H9 (cell line): ENCODE data around the gene SLC25A48. TPM values are rescaled to one million over a fixed set of nuclear protein-coding genes. Genes with fewer than 3 reads are reported as not detected.

Experiments used
- DNase-seq: peaks from one replicate; pipeline ENCODE4 v3.0.0-alpha.2; 2017
- H2AFZ ChIP-seq: one replicate; pipeline ENCODE4 v1.6.1; 2013; ENCODE audit warnings: mild to moderate bottlenecking, low read length, control low read depth, moderate library complexity
- H2AK5ac ChIP-seq: 2 replicates; pipeline ENCODE4 v1.6.1; 2013; ENCODE audit warnings: low read length, control low read depth, mixed read lengths; ENCODE audit not compliant: insufficient read length
- H2BK120ac ChIP-seq: one replicate; pipeline ENCODE4 v1.6.1; 2013; ENCODE audit warnings: low read depth, mild to moderate bottlenecking, low read length, control low read depth, inconsistent platforms; ENCODE audit not compliant: poor library complexity, severe bottlenecking
- H2BK12ac ChIP-seq: 2 replicates; pipeline ENCODE4 v1.6.1; 2013; ENCODE audit warnings: low read length, control low read depth, mixed read lengths, low read depth; ENCODE audit not compliant: insufficient read length
- H2BK15ac ChIP-seq: 2 replicates; pipeline ENCODE4 v1.6.1; 2013; ENCODE audit warnings: low read depth, low read length, control low read depth
- H2BK20ac ChIP-seq: one replicate; pipeline ENCODE4 v1.6.1; 2013; ENCODE audit warnings: low read depth, mild to moderate bottlenecking, low read length, control low read depth, inconsistent platforms; ENCODE audit not compliant: poor library complexity, severe bottlenecking
- H2BK5ac ChIP-seq: 2 replicates; pipeline ENCODE4 v1.6.1; 2013; ENCODE audit warnings: low read length, control low read depth, mixed read lengths; ENCODE audit not compliant: insufficient read length
- H3K14ac ChIP-seq: 2 replicates; pipeline ENCODE4 v1.6.1; 2013; ENCODE audit warnings: low read length, control low read depth; ENCODE audit not compliant: insufficient read depth
- H3K18ac ChIP-seq: 2 replicates; pipeline ENCODE4 v1.6.1; 2013; ENCODE audit warnings: low read depth, mild to moderate bottlenecking, mixed read lengths, low read length, control low read depth; ENCODE audit not compliant: insufficient read length
- H3K23ac ChIP-seq: 2 replicates; pipeline ENCODE4 v1.6.1; 2013; ENCODE audit warnings: low read length, control low read depth, mixed read lengths, low read depth; ENCODE audit not compliant: insufficient read length
- H3K23me2 ChIP-seq: 2 replicates; pipeline ENCODE4 v1.6.1; 2013; ENCODE audit warnings: low read depth, mild to moderate bottlenecking, mixed read lengths, low read length, control low read depth; ENCODE audit not compliant: insufficient read length, poor library complexity, severe bottlenecking
- H3K27ac ChIP-seq: 2 replicates; pipeline ENCODE4 v1.5.1; 2013; ENCODE audit warnings: low read length, control low read depth, mixed read lengths, low read depth; ENCODE audit not compliant: insufficient read length
- H3K27me3 ChIP-seq: 2 replicates; pipeline ENCODE4 v1.6.1; 2013; ENCODE audit warnings: low read length, control low read depth, inconsistent platforms; ENCODE audit not compliant: insufficient read depth
- H3K4ac ChIP-seq: 2 replicates; pipeline ENCODE4 v1.6.1; 2013; ENCODE audit warnings: low read depth, mild to moderate bottlenecking, control low read depth, inconsistent platforms, low read length, moderate library complexity
- H3K4me1 ChIP-seq: 2 replicates; pipeline ENCODE4 v1.6.1; 2013; ENCODE audit warnings: low read length, control low read depth, inconsistent platforms; ENCODE audit not compliant: insufficient read depth
- H3K4me2 ChIP-seq: 2 replicates; pipeline ENCODE4 v1.6.1; 2013; ENCODE audit warnings: low read length, control low read depth, mixed read lengths; ENCODE audit not compliant: insufficient read length, insufficient read depth
- H3K56ac ChIP-seq: 2 replicates; pipeline ENCODE4 v1.6.1; 2013; ENCODE audit warnings: low read depth, mild to moderate bottlenecking, mixed read lengths, low read length, control low read depth; ENCODE audit not compliant: insufficient read length
- H3K79me1 ChIP-seq: 2 replicates; pipeline ENCODE4 v1.6.1; 2013; ENCODE audit warnings: low read depth, mild to moderate bottlenecking, moderate library complexity, low read length, control low read depth, inconsistent platforms; ENCODE audit not compliant: insufficient read depth, poor library complexity, severe bottlenecking
- H3K79me2 ChIP-seq: 2 replicates; pipeline ENCODE4 v1.6.1; 2013; ENCODE audit warnings: low read length, control low read depth, inconsistent platforms; ENCODE audit not compliant: insufficient read depth
- H3K9ac ChIP-seq: 2 replicates; pipeline ENCODE4 v1.6.1; 2013; ENCODE audit warnings: low read length, control low read depth, mixed read lengths; ENCODE audit not compliant: insufficient read length; ENCODE audit errors: extremely low read depth
- H3K9me3 ChIP-seq: one replicate; pipeline ENCODE4 v1.6.1; 2013; ENCODE audit warnings: low read depth, low read length, inconsistent platforms; ENCODE audit not compliant: control insufficient read depth
- H3T11ph ChIP-seq: one replicate; pipeline ENCODE4 v1.6.1; 2013; ENCODE audit warnings: mild to moderate bottlenecking, low read length, control low read depth, inconsistent platforms
- H4K20me1 ChIP-seq: one replicate; pipeline ENCODE4 v1.6.1; 2013; ENCODE audit not compliant: control insufficient read depth, insufficient read length, insufficient read depth
- H4K5ac ChIP-seq: 2 replicates; pipeline ENCODE4 v1.6.1; 2013; ENCODE audit warnings: low read depth, mild to moderate bottlenecking, mixed read lengths, low read length, control low read depth; ENCODE audit not compliant: insufficient read length
- H4K8ac ChIP-seq: replicated peaks from 2 replicates; pipeline ENCODE4 v1.6.1; 2013; ENCODE audit warnings: low read length, control low read depth, mixed read lengths, low read depth; ENCODE audit not compliant: insufficient read length
- H4K91ac ChIP-seq: 2 replicates; pipeline ENCODE4 v1.6.1; 2013; ENCODE audit warnings: low read depth, mild to moderate bottlenecking, moderate library complexity, mixed read lengths, low read length, control low read depth; ENCODE audit not compliant: insufficient read length
- H3K27ac Mint-ChIP-seq, 3 experiments: 2 replicates in 2 of 3; 3 replicates in 1 of 3; pipeline ENCODE4 v1.8.0; 2020 to 2021; ENCODE audit warnings: mixed read lengths in 3 of 3, mild to moderate bottlenecking in 1 of 3, moderate library complexity in 1 of 3
- H3K27me3 Mint-ChIP-seq: 2 replicates; pipeline ENCODE4 v1.8.0; 2021; ENCODE audit warnings: low read depth, mild to moderate bottlenecking, moderate library complexity, mixed read lengths
- H3K36me3 Mint-ChIP-seq, 3 experiments: 2 replicates in 2 of 3; 3 replicates in 1 of 3; pipeline ENCODE4 v1.8.0; 2020 to 2021; ENCODE audit warnings: low read depth in 3 of 3, mixed read lengths in 3 of 3; ENCODE audit not compliant: insufficient read depth in 1 of 3
- H3K4me1 Mint-ChIP-seq, 2 experiments: 2 replicates each; pipeline ENCODE4 v1.8.0; 2020; ENCODE audit warnings: mixed read lengths in 2 of 2
- H3K4me3 Mint-ChIP-seq, 2 experiments: 2 replicates in 1 of 2; 3 replicates in 1 of 2; pipeline ENCODE4 v1.8.0; 2020 to 2021; ENCODE audit warnings: mild to moderate bottlenecking in 2 of 2, mixed read lengths in 2 of 2, moderate library complexity in 1 of 2
- H3K9me3 Mint-ChIP-seq, 2 experiments: 2 replicates in 1 of 2; 3 replicates in 1 of 2; pipeline ENCODE4 v1.8.0; 2020; ENCODE audit warnings: mild to moderate bottlenecking in 2 of 2, mixed read lengths in 2 of 2, moderate library complexity in 1 of 2
- CTCF ChIP-seq: fragments of 200-600 bp; sonication (generic); conservative IDR thresholded peaks from 3 replicates; pipeline ENCODE4 v1.8.0; 2021; ENCODE audit warnings: antibody characterized with exemption, mild to moderate bottlenecking
- WGBS: extraction: QIAGEN DNeasy Blood & Tissue Kit; methylation state at CpG from one replicate; pipeline ENCODE4 v1.1.7; 2013; ENCODE audit warnings: missing lambda C conversion rate, low lambda C conversion rate, mixed read lengths; ENCODE audit not compliant: insufficient read length; ENCODE audit errors: extremely low coverage; 5-methylcytosine and 5-hydroxymethylcytosine counted together
- total RNA-seq: library from RNA; stranded (reverse); gene quantifications from 2 replicates; pipeline ENCODE4 v1.2.1, GENCODE V29; 2021

Gene SLC25A48
- total RNA-seq, 1 experiment from 2014 or later, result 0.66 TPM

- Mint-ChIP-seq H3K4me3 (no peak overlapping the region), H3K27ac (no peak overlapping the region), H3K4me1 (no peaks in the 10 kb centered on the region), H3K27me3 (peaks cover 11% of the 10 kb centered on the region), H3K9me3 (no peaks in the 10 kb centered on the region), H3K36me3 (no peaks in the 10 kb centered on the region)
- H4K5ac ChIP-seq, result no peak overlapping the region
- no peak for DNase-seq
- H2BK12ac ChIP-seq, result no peak overlapping the region
- H3K23ac ChIP-seq, result no peak overlapping the region
- no peaks in the 10 kb centered on the region for H3K23me2 ChIP-seq
- H3K9ac ChIP-seq, result no peak overlapping the region
- no peak overlapping the region for H3K4ac ChIP-seq
- no peaks in the 10 kb centered on the region for H3K79me2 ChIP-seq
- no peak overlapping the region for H4K91ac ChIP-seq
- no CpG with 5 or more reads among the region's 3 CpGs for WGBS
- no peaks in the 10 kb centered on the region for H4K20me1 ChIP-seq
- H2BK5ac ChIP-seq, result no peak overlapping the region
- no peaks in the 10 kb centered on the region for H3K4me1 ChIP-seq
- no peaks in the 10 kb centered on the region for H3K27me3 ChIP-seq
- no peak overlapping the region for H3K18ac ChIP-seq
- H3K27ac ChIP-seq, result no peak overlapping the region
- H2AFZ ChIP-seq, result no peak overlapping the region
- no peaks in the 10 kb centered on the region for H3K79me1 ChIP-seq
- H3K4me2 ChIP-seq, result no peak overlapping the region
- no peak overlapping the region for H2BK20ac ChIP-seq
- H3T11ph ChIP-seq, result no peak overlapping the region
- no peak overlapping the region for H2AK5ac ChIP-seq
- TF ChIP-seq CTCF, result no peak
- no peak overlapping the region for H2BK15ac ChIP-seq
- no peak overlapping the region for H2BK120ac ChIP-seq
- H3K9me3 ChIP-seq, result no peaks in the 10 kb centered on the region
- no peak overlapping the region for H4K8ac ChIP-seq
- no peak overlapping the region for H3K56ac ChIP-seq
- H3K14ac ChIP-seq, result no peak overlapping the region
Measured at GRCh38 chr5:135869935-135870334, 35.5 kb downstream of the SLC25A48 start.
